H1 (cell line): Measurements from ENCODE around the gene SCYL2. TPM values are rescaled to one million over a fixed set of nuclear protein-coding genes. Genes with fewer than 3 reads are reported as not detected.

Experiments
- CTCF ChIA-PET: fragments of 300-600 bp; sonication (Branson Sonifier 250); formaldehyde crosslinking; loops from one replicate; lab custom pipeline; 2021; ENCODE audit not compliant: partially characterized antibody; lab: Charles Lee
- POLR2A ChIA-PET: fragments of 300-600 bp; sonication (Branson Sonifier 250); formaldehyde crosslinking; loops from one replicate; lab custom pipeline; 2021; ENCODE audit warnings: inconsistent platforms; ENCODE audit not compliant: partially characterized antibody; lab: Charles Lee
- DNase-seq, 2 experiments: peaks; one replicate each; pipeline versions ENCODE4 v3.0.0 to v3.0.0-alpha.2; 2010 to 2022; ENCODE audit warnings: low spot score in 2 of 2, low read depth in 1 of 2, mixed read lengths in 1 of 2
- FAIRE-seq: peaks from 2 replicates; lab custom pipeline; 2011; peaks lifted over from hg19 to GRCh38; lab: Jason Lieb, UNC
- H2AFZ ChIP-seq: 2 replicates; pipeline ENCODE4 v1.8.1; 2012; ENCODE audit warnings: low read length, inconsistent platforms
- H2AK5ac ChIP-seq: 2 replicates; pipeline ENCODE4 v1.6.1; 2013; ENCODE audit warnings: low read depth, low read length
- H2BK120ac ChIP-seq: replicated peaks from 2 replicates; pipeline ENCODE3; 2013; ENCODE audit warnings: low read depth, low read length, inconsistent platforms
- H2BK12ac ChIP-seq: 2 replicates; pipeline ENCODE4 v1.6.1; 2013; ENCODE audit warnings: low read depth, low read length
- H2BK15ac ChIP-seq: 2 replicates; pipeline ENCODE4 v1.6.1; 2013; ENCODE audit warnings: low read length
- H2BK20ac ChIP-seq: 2 replicates; pipeline ENCODE4 v1.6.1; 2013; ENCODE audit warnings: low read length
- H2BK5ac ChIP-seq: 2 replicates; pipeline ENCODE4 v1.6.1; 2013; ENCODE audit warnings: low read depth, low read length
- H3K14ac ChIP-seq: 2 replicates; pipeline ENCODE4 v1.6.1; 2013; ENCODE audit warnings: inconsistent platforms; ENCODE audit not compliant: insufficient read length
- H3K18ac ChIP-seq: 2 replicates; pipeline ENCODE4 v1.6.1; 2013; ENCODE audit warnings: low read length; ENCODE audit errors: extremely low read depth
- H3K23ac ChIP-seq: 2 replicates; pipeline ENCODE4 v1.6.1; 2013; ENCODE audit warnings: inconsistent platforms; ENCODE audit not compliant: insufficient read length
- H3K23me2 ChIP-seq: 2 replicates; pipeline ENCODE4 v1.6.1; 2013; ENCODE audit warnings: low read depth, low read length
- H3K27ac ChIP-seq: 2 replicates; pipeline ENCODE4 v1.6.1; 2011; ENCODE audit warnings: low read depth, low read length, inconsistent platforms
- H3K27me3 ChIP-seq, 4 experiments: replicated peaks in 1 of 4; 1 replicate in 1 of 4; 2 replicates in 3 of 4; pipeline versions ENCODE4 v1.6.1 to v1.8.1; 2011 to 2013; ENCODE audit warnings: low read length in 3 of 4, mild to moderate bottlenecking in 3 of 4, inconsistent platforms in 2 of 4, mixed read lengths in 2 of 4, moderate library complexity in 1 of 4; ENCODE audit not compliant: control insufficient read depth in 3 of 4, insufficient read depth in 3 of 4; ENCODE audit errors: extremely low read depth in 1 of 4
- H3K36me3 ChIP-seq, 4 experiments: 2 replicates each; pipeline versions ENCODE4 v1.6.1 to v1.8.1; 2011 to 2013; ENCODE audit warnings: mild to moderate bottlenecking in 4 of 4, low read length in 3 of 4, moderate library complexity in 2 of 4, control low read depth in 1 of 4, inconsistent platforms in 1 of 4; ENCODE audit not compliant: insufficient read depth in 4 of 4, control insufficient read depth in 2 of 4
- H3K4ac ChIP-seq: replicated peaks from 2 replicates; pipeline ENCODE3; 2013; ENCODE audit warnings: low read length, low read depth, mixed read lengths, inconsistent platforms; ENCODE audit not compliant: insufficient read length
- H3K4me1 ChIP-seq, 4 experiments: replicated peaks in 1 of 4; 1 replicate in 1 of 4; 2 replicates in 3 of 4; pipeline versions ENCODE4 v1.6.1 to v1.8.1; 2011 to 2013; ENCODE audit warnings: low read length in 3 of 4, inconsistent platforms in 2 of 4, mixed read lengths in 1 of 4; ENCODE audit not compliant: insufficient read depth in 4 of 4, control insufficient read depth in 3 of 4
- H3K4me2 ChIP-seq, 2 experiments: 2 replicates each; pipeline versions ENCODE4 v1.6.1 to v1.8.1; 2011 to 2013; ENCODE audit warnings: low read depth in 2 of 2, low read length in 2 of 2, control low read depth in 1 of 2, inconsistent platforms in 1 of 2, mild to moderate bottlenecking in 1 of 2; ENCODE audit not compliant: insufficient read depth in 1 of 2
- H3K4me3 ChIP-seq, 4 experiments: fragments of 200-600, 300-600 bp in 1 of 4; sonication (generic), shearing (Covaris generic), sonication (Bioruptor Twin) in 1 of 4; 2 replicates each; pipeline versions ENCODE4 v1.5.1 to v1.8.1; 2011 to 2016; ENCODE audit warnings: low read length in 4 of 4, low read depth in 3 of 4, control low read depth in 2 of 4, inconsistent platforms in 2 of 4, mild to moderate bottlenecking in 2 of 4, mixed read lengths in 1 of 4, moderate library complexity in 1 of 4; ENCODE audit not compliant: insufficient read depth in 2 of 4; ENCODE audit errors: extremely low read depth in 1 of 4
- H3K56ac ChIP-seq: replicated peaks from 2 replicates; pipeline ENCODE3; 2013; ENCODE audit warnings: low read depth, mild to moderate bottlenecking, mixed read lengths, low read length, inconsistent platforms; ENCODE audit not compliant: insufficient read length
- H3K79me1 ChIP-seq: 2 replicates; pipeline ENCODE4 v1.6.1; 2013; ENCODE audit warnings: low read depth, low read length, control low read depth
- H3K79me2 ChIP-seq, 2 experiments: 2 replicates each; pipeline versions ENCODE4 v1.6.1 to v1.8.1; 2012 to 2013; ENCODE audit warnings: low read length in 2 of 2, mild to moderate bottlenecking in 2 of 2, inconsistent platforms in 1 of 2; ENCODE audit not compliant: insufficient read depth in 2 of 2, control insufficient read depth in 1 of 2
- H3K9ac ChIP-seq, 4 experiments: replicated peaks in 1 of 4; 1 replicate in 1 of 4; 2 replicates in 3 of 4; pipeline versions ENCODE4 v1.6.1 to v1.8.1; 2011 to 2013; ENCODE audit warnings: low read depth in 3 of 4, low read length in 3 of 4, control low read depth in 2 of 4, mild to moderate bottlenecking in 2 of 4, moderate library complexity in 2 of 4, inconsistent platforms in 1 of 4; ENCODE audit errors: extremely low read depth in 1 of 4
- H3K9me3 ChIP-seq, 2 experiments: 2 replicates each; pipeline versions ENCODE4 v1.6.1 to v1.8.1; 2012 to 2013; ENCODE audit warnings: mild to moderate bottlenecking in 2 of 2, moderate library complexity in 2 of 2, control low read depth in 1 of 2, inconsistent platforms in 1 of 2, low read depth in 1 of 2, low read length in 1 of 2, mixed read lengths in 1 of 2; ENCODE audit not compliant: insufficient read depth in 2 of 2
- H4K20me1 ChIP-seq, 2 experiments: replicated peaks in 1 of 2; 2 replicates each; pipeline versions ENCODE3 to v1.8.1; 2011 to 2013; ENCODE audit warnings: inconsistent platforms in 2 of 2, low read length in 2 of 2, mild to moderate bottlenecking in 1 of 2; ENCODE audit not compliant: insufficient read depth in 2 of 2, control insufficient read depth in 1 of 2
- H4K5ac ChIP-seq: 2 replicates; pipeline ENCODE4 v1.6.1; 2013; ENCODE audit warnings: low read length, low read depth, mixed read lengths, inconsistent platforms; ENCODE audit not compliant: insufficient read length
- H4K8ac ChIP-seq: 2 replicates; pipeline ENCODE4 v1.8.0; 2013; ENCODE audit warnings: mild to moderate bottlenecking, moderate library complexity, low read length, inconsistent platforms; ENCODE audit not compliant: insufficient read depth; ENCODE audit errors: extremely low read depth
- H4K91ac ChIP-seq: replicated peaks from 2 replicates; pipeline ENCODE3; 2013; ENCODE audit warnings: low read length, mixed read lengths, inconsistent platforms; ENCODE audit not compliant: insufficient read length
- ASH2L ChIP-seq: fragments of 200-600, 300-600 bp; sonication (generic); IDR thresholded peaks from one replicate; pipeline ENCODE4 v1.7.1; 2017; ENCODE audit warnings: low read length
- ATF2 ChIP-seq: IDR thresholded peaks from 2 replicates; pipeline ENCODE4 v1.6.1; 2012; ENCODE audit warnings: low read length, inconsistent platforms
- BCL11A ChIP-seq, 2 experiments: IDR thresholded peaks; one replicate each; pipeline ENCODE4 v1.6.1; 2011; ENCODE audit warnings: low read depth in 2 of 2, low read length in 2 of 2, mild to moderate bottlenecking in 2 of 2
- CBX5 ChIP-seq: fragments of 300-800, 300-1000 bp; sonication (generic); IDR thresholded peaks from 2 replicates; pipeline ENCODE4 v1.7.1; 2016; ENCODE audit warnings: antibody characterized with exemption, low read length, low read depth
- CHD1 ChIP-seq: IDR thresholded peaks from 2 replicates; pipeline ENCODE4 v1.6.1; 2012; ENCODE audit warnings: low read depth, low read length, improper control_type of control experiment
- HDAC2 ChIP-seq, 2 experiments: fragments of 300-600 bp in 1 of 2; sonication (generic) in 1 of 2; IDR thresholded peaks; 2 replicates each; pipeline ENCODE4 v1.6.1; 2011 to 2012; ENCODE audit warnings: low read depth in 2 of 2, low read length in 2 of 2, mild to moderate bottlenecking in 2 of 2, moderate library complexity in 2 of 2, borderline replicate concordance in 1 of 2, inconsistent platforms in 1 of 2
- HDAC6 ChIP-seq: IDR thresholded peaks from one replicate; pipeline ENCODE4 v1.7.1; 2012; ENCODE audit warnings: low read depth, mild to moderate bottlenecking, inconsistent platforms, low read length, moderate library complexity
- MAX ChIP-seq: IDR thresholded peaks from 2 replicates; pipeline ENCODE4 v1.6.1; 2012; ENCODE audit warnings: inconsistent platforms
- RFX5 ChIP-seq: IDR thresholded peaks from 2 replicates; pipeline ENCODE4 v1.6.1; 2011; ENCODE audit warnings: low read depth, low read length, improper control_type of control experiment, borderline replicate concordance
- SIRT6 ChIP-seq: IDR thresholded peaks from one replicate; pipeline ENCODE4 v1.7.1; 2012; ENCODE audit warnings: low read length, inconsistent platforms
- SIX5 ChIP-seq: IDR thresholded peaks from 2 replicates; pipeline ENCODE4 v1.6.1; 2011; ENCODE audit warnings: mild to moderate bottlenecking, low read depth, low read length
- TBP ChIP-seq: IDR thresholded peaks from 2 replicates; pipeline ENCODE4 v1.6.1; 2011; ENCODE audit warnings: low read depth, low read length, improper control_type of control experiment
- TEAD4 ChIP-seq: IDR thresholded peaks from 2 replicates; pipeline ENCODE4 v1.6.1; 2012; ENCODE audit warnings: low read depth, low read length, inconsistent platforms, mixed read lengths
- WGBS, 2 experiments: shearing (Covaris generic) in 1 of 2; methylation state at CpG; one replicate each; pipeline versions ENCODE4 v1.1.6 to v1.1.7; 2013 to 2015; ENCODE audit warnings: low lambda C conversion rate in 2 of 2, mixed read lengths in 2 of 2, inconsistent platforms in 1 of 2, low coverage in 1 of 2, missing lambda C conversion rate in 1 of 2; ENCODE audit not compliant: insufficient replicate concordance in 2 of 2, insufficient coverage in 1 of 2, insufficient read length in 1 of 2; ENCODE audit errors: extremely low coverage in 1 of 2, missing lambda C conversion rate in 1 of 2; 5-methylcytosine and 5-hydroxymethylcytosine counted together
- polyA plus RNA-seq, 7 experiments: library from polyadenylated mRNA; depleted of rRNA in 3 of 7; stranded (reverse) in 5 of 7; unstranded in 2 of 7; fragments of >200 nt in 5 of 7; fragments of 200-250 nt in 2 of 7; gene quantifications; 1 replicate in 5 of 7; 2 replicates in 1 of 7; 4 replicates in 1 of 7; pipeline versions ENCODE4 v1.2.1 to v1.2.3, GENCODE V29; 2011 to 2013; ENCODE audit warnings: missing spikeins in 2 of 7, mixed read lengths in 2 of 7
- total RNA-seq: library from RNA; stranded (reverse); fragmentation: NEBNext Ultra II Directional; extraction: Animal tissue kit (Norgen Biotek cat#: 25700); gene quantifications from 2 replicates; pipeline ENCODE4 v1.2.1, GENCODE V29; 2021

Gene SCYL2
- total and polyA plus RNA-seq, 2 of the 8 experiments (the other 6 are each of a cell fraction or from before 2014, with no cell fraction given) = 8.9 to 48.7 TPM

- Histone ChIP-seq H4K20me1 (no peaks in the 10 kb centered on the region), H2BK120ac (no peak overlapping the region), H3K79me1 (no peaks in the 10 kb centered on the region), H3K4ac (no peak overlapping the region), H2BK5ac (no peak overlapping the region), H3K23ac (no peak overlapping the region), H2BK20ac (no peak overlapping the region), H2AFZ (no peak overlapping the region), H2AK5ac (no peak overlapping the region), H3K18ac (no peak overlapping the region), H3K14ac (no peak overlapping the region), H3K4me3 (no peak overlapping the region), H3K79me2 (no peaks in the 10 kb centered on the region), H3K27ac (no peak overlapping the region), H4K5ac (no peak overlapping the region), H4K91ac (no peak overlapping the region), H3K56ac (no peak overlapping the region), H3K27me3 (no peaks in the 10 kb centered on the region), H4K8ac (no peak overlapping the region), H3K36me3 (no peaks in the 10 kb centered on the region), H3K23me2 (no peaks in the 10 kb centered on the region), H3K9ac (no peak overlapping the region), H2BK12ac (no peak overlapping the region), H2BK15ac (no peak overlapping the region), H3K4me2 (no peak overlapping the region), H3K9me3 (peaks cover 0 to 4% of the 10 kb centered on the region in 2 experiments; a peak in 1 of 4 replicates), H3K4me1 (no peaks in the 10 kb centered on the region)
- no peak for DNase-seq
- ChIA-PET CTCF (interaction anchor here (1.4 to 1.5 kb wide), 2 partner anchors 13 to 38 kb away, joined by 3 read pairs; no protein-coding TSS in a partner anchor), POLR2A (no interaction called here)
- no peak for FAIRE-seq
- 81% methylated on average over 2 of the region's 2 CpGs; no CpG with 5 or more reads in 1 of the 2 experiments for WGBS, 2 experiments
- TF ChIP-seq HDAC6 = no peak
- no peak for TF ChIP-seq SIX5
- no peak for TF ChIP-seq ATF2
- no peak for TF ChIP-seq CHD1
- TF ChIP-seq ASH2L = no peak
- no peak for TF ChIP-seq TEAD4
- no peak for TF ChIP-seq HDAC2 (IDR thresholded peaks at IDR 0.05; ENCODE audit: borderline replicate concordance in 1 of 2, low read depth in 2 of 2, low read length in 2 of 2)
- TF ChIP-seq MAX = no peak
- no peak for TF ChIP-seq SIRT6
- TF ChIP-seq TBP = no peak
- TF ChIP-seq CBX5 = no peak
- no peak for TF ChIP-seq RFX5
- no peak for TF ChIP-seq BCL11A (IDR thresholded peaks at IDR 0.05; ENCODE audit: low read depth in 2 of 2, low read length in 2 of 2)
Observed at GRCh38 chr12:100365411-100365810, 98.4 kb downstream of the SCYL2 start.
